Smooth muscle cell (in vitro differentiated cells): ENCODE measurements around the gene SET. TPM values are rescaled to one million over a fixed set of nuclear protein-coding genes. Genes with fewer than 3 reads are reported as not detected.

Source experiments
- DNase-seq: peaks from one replicate; lab custom pipeline; 2025; ENCODE audit not compliant: unreplicated experiment; lab: John Stamatoyannopoulos, UW
- H2AFZ ChIP-seq: fragments of 200-600 bp; sonication (generic); 2 replicates; pipeline ENCODE4 v1.6.0; 2016; ENCODE audit warnings: antibody characterized with exemption, low read depth, mild to moderate bottlenecking
- H3F3A ChIP-seq: fragments of 200-600 bp; sonication (generic); 2 replicates; pipeline ENCODE4 v1.6.0; 2017; ENCODE audit warnings: antibody characterized with exemption, low read depth
- H3K27ac ChIP-seq: fragments of 200-600 bp; sonication (generic); 2 replicates; pipeline ENCODE4 v1.5.1; 2016; ENCODE audit warnings: low read depth, mild to moderate bottlenecking
- H3K27me3 ChIP-seq: fragments of 200-600 bp; sonication (generic); 2 replicates; pipeline ENCODE4 v1.6.1; 2016; ENCODE audit warnings: low read depth, mild to moderate bottlenecking
- H3K36me3 ChIP-seq: fragments of 200-600 bp; sonication (generic); 2 replicates; pipeline ENCODE4 v1.5.1; 2016; ENCODE audit warnings: low read depth
- H3K4me1 ChIP-seq: fragments of 200-600 bp; sonication (generic); 2 replicates; pipeline ENCODE4 v1.5.1; 2016; ENCODE audit warnings: low read depth
- H3K4me2 ChIP-seq: fragments of 200-600 bp; sonication (generic); 2 replicates; pipeline ENCODE4 v1.6.0; 2016; ENCODE audit warnings: mild to moderate bottlenecking
- H3K4me3 ChIP-seq: fragments of 200-600 bp; sonication (generic); 2 replicates; pipeline ENCODE4 v1.5.1; 2016; ENCODE audit warnings: mild to moderate bottlenecking
- H3K79me2 ChIP-seq: fragments of 200-600 bp; sonication (generic); 2 replicates; pipeline ENCODE4 v1.6.0; 2016; ENCODE audit warnings: low read depth, mild to moderate bottlenecking
- H3K9ac ChIP-seq: fragments of 200-600 bp; sonication (generic); 2 replicates; pipeline ENCODE4 v1.6.0; 2016; ENCODE audit warnings: low read depth
- H3K9me3 ChIP-seq: fragments of 200-600 bp; sonication (generic); replicated peaks from 2 replicates; pipeline ENCODE4 v1.5.1; 2016; ENCODE audit warnings: low read depth
- H4K20me1 ChIP-seq: fragments of 200-600 bp; sonication (generic); 2 replicates; pipeline ENCODE4 v1.6.0; 2016; ENCODE audit warnings: low read depth
- CTCF ChIP-seq: fragments of 200-600 bp; sonication (generic); IDR thresholded peaks from 2 replicates; pipeline ENCODE4 v1.5.1; 2017; ENCODE audit warnings: borderline replicate concordance, mild to moderate bottlenecking, antibody characterized with exemption; ENCODE audit not compliant: insufficient read depth, poor library complexity, severe bottlenecking
- WGBS: methylation state at CpG from one replicate; pipeline ENCODE4 v1.1.7; 2016; ENCODE audit warnings: low lambda C conversion rate; 5-methylcytosine and 5-hydroxymethylcytosine counted together
- polyA plus RNA-seq: library from polyadenylated mRNA; unstranded; fragments of >200 nt; fragmentation: Nextera tagmentation; extraction: Ambion mirVana; gene quantifications from 2 replicates; pipeline ENCODE4 v1.2.1, GENCODE V29; 2016
- total RNA-seq: library from RNA; depleted of rRNA; stranded (reverse); fragments of >200 nt; gene quantifications from 2 replicates; pipeline ENCODE4 v1.2.3, GENCODE V29; 2014

The SET gene, protein sequence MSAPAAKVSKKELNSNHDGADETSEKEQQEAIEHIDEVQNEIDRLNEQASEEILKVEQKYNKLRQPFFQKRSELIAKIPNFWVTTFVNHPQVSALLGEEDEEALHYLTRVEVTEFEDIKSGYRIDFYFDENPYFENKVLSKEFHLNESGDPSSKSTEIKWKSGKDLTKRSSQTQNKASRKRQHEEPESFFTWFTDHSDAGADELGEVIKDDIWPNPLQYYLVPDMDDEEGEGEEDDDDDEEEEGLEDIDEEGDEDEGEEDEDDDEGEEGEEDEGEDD
- 262 and 380 TPM in 2 replicates for total RNA-seq
- polyA plus RNA-seq = 162 and 197 TPM in 2 replicates

GRCh38 chr9:128688501-128689292 is at the start of gene SET:
Gene SET (plus strand): TSS chr9:128689222. CDS start chr9:128689583, 361 bp downstream.
- Histone ChIP-seq H3K36me3 (peaks cover 10% of the 10 kb centered on the region), H3K4me2 (peak within 1 kb of the TSS; percentile 99), H3F3A (peaks cover 22% of the 10 kb centered on the region), H3K27me3 (no peaks in the 10 kb centered on the region), H3K9me3 (no peaks in the 10 kb centered on the region), H3K27ac (peak within 1 kb of the TSS; percentile 80), H2AFZ (peak within 1 kb of the TSS; percentile 83), H3K9ac (peak within 1 kb of the TSS; percentile 79), H3K4me3 (peak within 1 kb of the TSS; percentile 92), H4K20me1 (peaks cover 37% of the 10 kb centered on the region), H3K4me1 (peaks cover 37% of the 10 kb centered on the region), H3K79me2 (peaks cover 49% of the 10 kb centered on the region)
- 8% methylated on average over 22 of the region's 93 CpGs for WGBS
- TF ChIP-seq CTCF = no peak
- DNase-seq = peak; percentile 82

DNA sequence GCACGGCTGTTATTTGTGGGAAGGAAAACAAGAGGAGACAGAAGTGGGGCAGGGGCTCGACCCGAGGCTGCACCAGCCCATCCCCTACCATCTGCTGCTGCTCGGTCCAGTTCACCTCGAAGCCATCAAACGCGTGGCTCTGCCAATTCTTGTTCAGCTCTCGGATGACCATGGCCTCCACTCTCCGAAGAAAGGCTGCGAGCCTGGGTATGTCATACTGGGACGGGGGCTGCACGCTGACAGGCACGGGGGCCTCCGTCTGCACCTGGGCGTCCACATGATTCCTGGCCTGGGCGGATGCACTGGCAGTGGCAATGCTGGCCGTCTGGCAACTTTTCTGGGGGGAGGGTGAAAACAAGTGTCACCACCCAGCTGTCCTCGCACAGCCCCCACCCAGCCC is 48.4 kb upstream of the SET start:
- Histone ChIP-seq H3K27me3 (no peaks in the 10 kb centered on the region), H3K4me2 (no peak overlapping the region), H3K27ac (no peak overlapping the region), H3K79me2 (no peaks in the 10 kb centered on the region), H4K20me1 (no peaks in the 10 kb centered on the region), H3K4me1 (no peaks in the 10 kb centered on the region), H3K4me3 (no peak overlapping the region), H3K9ac (no peak overlapping the region), H2AFZ (no peak overlapping the region), H3F3A (no peaks in the 10 kb centered on the region), H3K9me3 (no peaks in the 10 kb centered on the region), H3K36me3 (no peaks in the 10 kb centered on the region)
- WGBS = 95% methylated on average over 18 of the region's 18 CpGs
- no peak for TF ChIP-seq CTCF
- no peak for DNase-seq

DNA sequence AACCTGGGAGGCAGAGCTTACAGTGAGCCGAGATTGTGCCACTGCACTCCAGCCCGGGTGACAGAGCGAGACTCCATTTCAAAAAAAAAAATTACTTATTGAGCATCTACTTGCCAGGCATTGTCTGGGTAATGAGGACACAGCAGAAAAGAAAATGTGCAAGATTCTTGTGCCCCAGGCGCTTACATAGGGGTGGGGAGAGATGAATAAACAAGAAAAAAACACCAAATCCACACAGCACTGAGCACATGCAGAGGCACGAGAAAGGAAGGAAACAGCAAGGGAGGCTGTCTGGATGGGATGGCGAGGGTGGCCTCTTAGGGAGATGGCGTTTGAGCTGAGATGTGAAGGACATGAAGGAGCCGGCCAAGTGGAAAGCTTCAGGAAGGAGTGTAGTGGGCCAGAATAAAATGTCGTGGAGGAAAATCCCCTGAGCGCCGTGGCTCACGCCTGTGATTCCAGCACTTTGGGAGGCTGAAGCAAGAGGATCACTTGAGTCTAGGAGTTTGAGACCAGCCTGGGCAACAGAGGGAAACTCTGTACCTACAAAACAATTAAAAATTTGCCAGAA is 46.3 kb upstream of the SET start:
- Histone ChIP-seq H3K4me1 (no peaks in the 10 kb centered on the region), H3K4me3 (no peak overlapping the region), H3K4me2 (no peak overlapping the region), H4K20me1 (no peaks in the 10 kb centered on the region), H3K36me3 (no peaks in the 10 kb centered on the region), H3K27me3 (no peaks in the 10 kb centered on the region), H3K9ac (no peak overlapping the region), H3K79me2 (no peaks in the 10 kb centered on the region), H3K27ac (no peak overlapping the region), H3F3A (no peaks in the 10 kb centered on the region), H3K9me3 (no peaks in the 10 kb centered on the region), H2AFZ (no peak overlapping the region)
- WGBS = 88% methylated on average over 12 of the region's 12 CpGs
- no peak for TF ChIP-seq CTCF
- DNase-seq = no peak
